ENCODE results near the gene ZNHIT2. TPM values are rescaled to one million over a fixed set of nuclear protein-coding genes. Genes with fewer than 3 reads are reported as not detected.

ZNHIT2 gene
- total and polyA plus RNA-seq, 2 of the 8 experiments (the other 6 are each of a cell fraction or from before 2014, with no cell fraction given) = 13.0 to 16.1 TPM

DNA sequence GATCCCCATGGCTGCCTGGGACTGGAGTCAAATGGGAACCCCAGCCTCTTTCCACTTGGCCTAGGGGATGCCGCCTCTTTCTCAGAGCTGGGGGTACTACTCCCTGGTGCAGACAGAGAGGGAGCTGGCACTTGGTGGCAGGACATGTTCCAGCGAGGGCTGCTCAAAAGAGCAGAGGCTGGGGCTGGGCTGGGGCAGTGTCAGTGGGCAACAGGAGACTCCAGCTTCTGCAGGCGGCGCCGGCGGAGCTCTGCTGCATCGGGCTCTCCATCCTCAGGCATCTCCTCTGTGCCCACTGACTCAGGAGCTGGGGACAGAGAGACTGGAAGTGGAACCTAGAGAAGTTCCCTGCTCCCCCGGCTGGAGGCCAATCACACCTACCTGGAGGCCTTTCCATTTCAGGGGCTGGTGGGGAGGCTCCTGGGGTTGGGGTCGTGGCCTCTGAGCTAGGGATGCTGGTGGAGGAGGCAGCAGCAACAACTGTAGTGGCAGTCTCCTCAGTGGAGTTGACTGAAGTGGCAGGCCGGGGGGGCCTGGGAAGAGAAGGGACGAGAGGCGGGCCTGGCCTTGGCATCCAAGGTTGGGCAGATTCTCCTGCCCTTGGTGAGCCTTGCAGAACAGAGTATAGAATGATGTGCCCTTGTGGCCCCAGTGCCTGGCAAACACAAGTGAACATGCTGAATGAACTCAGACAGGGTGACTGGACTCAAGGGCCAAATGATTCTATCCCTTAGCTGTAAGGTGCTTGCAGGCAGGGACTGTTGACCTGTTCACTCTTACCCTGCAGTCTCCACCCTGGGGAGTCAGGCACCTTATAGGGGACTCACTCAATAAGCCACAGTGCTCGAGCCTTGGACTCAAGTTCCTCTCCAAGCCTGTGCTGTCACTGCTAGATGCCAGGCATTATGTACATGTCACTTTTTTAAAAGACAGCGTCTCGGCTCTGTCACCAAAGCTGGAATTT is 11.0 kb upstream of the ZNHIT2 start:
- Histone ChIP-seq H3K27ac (ENCODE audit: low read depth, low read length) (no peak overlapping the region), H3K4me2 (ENCODE audit: insufficient read depth in 1 of 2, low read depth in 2 of 2, low read length in 2 of 2) (no peak overlapping the region), H3K27me3 (replicated peaks in 1 of 4; ENCODE audit: control insufficient read depth in 3 of 4, extremely low read depth in 1 of 4, insufficient read depth in 3 of 4, low read length in 3 of 4) (no peaks in the 10 kb centered on the region), H3K4ac (replicated peaks; ENCODE audit: insufficient read length, low read depth, low read length) (no peak overlapping the region), H2BK15ac (ENCODE audit: low read length) (no peak overlapping the region), H3K36me3 (ENCODE audit: control insufficient read depth in 2 of 4, insufficient read depth in 4 of 4, low read length in 3 of 4) (peaks cover 19 to 66% (median 57%) of the 10 kb centered on the region in 4 experiments), H3K18ac (ENCODE audit: extremely low read depth, low read length) (no peak overlapping the region), H3K23me2 (ENCODE audit: low read depth, low read length) (peaks cover 2% of the 10 kb centered on the region), H2BK5ac (ENCODE audit: low read depth, low read length) (no peak overlapping the region), H3K79me1 (ENCODE audit: low read depth, low read length) (no peaks in the 10 kb centered on the region; the same call in 1 of the 2 replicates), H3K4me1 (replicated peaks in 1 of 4; ENCODE audit: control insufficient read depth in 3 of 4, insufficient read depth in 4 of 4, low read length in 3 of 4) (peaks cover 0 to 7% (median 6%) of the 10 kb centered on the region in 4 experiments; a peak in 6 of 7 replicates), H4K20me1 (replicated peaks in 1 of 2; ENCODE audit: control insufficient read depth in 1 of 2, insufficient read depth in 2 of 2, low read length in 2 of 2) (peaks cover 0 to 12% of the 10 kb centered on the region in 2 experiments), H2AFZ (ENCODE audit: low read length) (no peak overlapping the region), H2BK12ac (ENCODE audit: low read depth, low read length) (no peak overlapping the region), H3K14ac (ENCODE audit: insufficient read length) (no peak overlapping the region), H2BK120ac (replicated peaks; ENCODE audit: low read depth, low read length) (no peak overlapping the region), H4K91ac (replicated peaks; ENCODE audit: insufficient read length, low read length) (no peak overlapping the region), H3K4me3 (ENCODE audit: extremely low read depth in 1 of 4, insufficient read depth in 2 of 4, low read depth in 3 of 4, low read length in 4 of 4) (no peak overlapping the region), H3K9ac (replicated peaks in 1 of 4; ENCODE audit: extremely low read depth in 1 of 4, low read depth in 3 of 4, low read length in 3 of 4) (no peak overlapping the region), H2BK20ac (ENCODE audit: low read length) (no peak overlapping the region), H3K23ac (ENCODE audit: insufficient read length) (no peak overlapping the region), H2AK5ac (ENCODE audit: low read depth, low read length) (no peak overlapping the region), H3K56ac (replicated peaks; ENCODE audit: insufficient read length, low read depth, low read length) (no peak overlapping the region), H3K79me2 (ENCODE audit: control insufficient read depth in 1 of 2, insufficient read depth in 2 of 2, low read length in 2 of 2) (peaks cover 0 to 19% of the 10 kb centered on the region in 2 experiments; a peak in 2 of 4 replicates), H4K8ac (ENCODE audit: extremely low read depth, insufficient read depth, low read length) (no peak overlapping the region), H3K9me3 (ENCODE audit: insufficient read depth in 2 of 2, low read depth in 1 of 2, low read length in 1 of 2) (no peaks in the 10 kb centered on the region), H4K5ac (ENCODE audit: insufficient read length, low read depth, low read length) (no peak overlapping the region)
- DNase-seq (ENCODE audit: low read depth in 1 of 2, low spot score in 2 of 2) = no peak
- 89% methylated on average over 15 of the region's 15 CpGs; no CpG with 5 or more reads in 1 of the 2 experiments for WGBS, 2 experiments (ENCODE audit: extremely low coverage in 1 of 2, insufficient coverage in 1 of 2, insufficient read length in 1 of 2, insufficient replicate concordance in 2 of 2, low coverage in 1 of 2, low lambda C conversion rate in 2 of 2, missing lambda C conversion rate in 1 of 2)
- ChIA-PET POLR2A (ENCODE audit: partially characterized antibody) (interaction anchor here (0.6 to 15.8 kb wide), 10 partner anchors 8 to 254 kb away, joined by 3 to 305 read pairs (median 4); partner anchors contain the start of genes CDCA5, FAU, MRPL49 and SYVN1), CTCF (ENCODE audit: partially characterized antibody) (interaction anchor here (0.6 to 9.5 kb wide), 10 partner anchors 11 to 91 kb away, joined by 3 to 71 read pairs (median 6); partner anchors contain the start of genes CAPN1, TM7SF2 and ZNHIT2)
- no peak for FAIRE-seq
- no peak for TF ChIP-seq EGR1 (IDR thresholded peaks at IDR 0.05; ENCODE audit: borderline replicate concordance, low read depth, low read length)
- TF ChIP-seq POLR2A (IDR thresholded peaks at IDR 0.05; ENCODE audit: control extremely low read depth in 1 of 2, low read depth in 2 of 2, low read length in 2 of 2) = peak in 1 of 2 experiments; percentile 22; a peak in 1 of 3 replicates
